K562 (cell line): ENCODE measurements around the gene ZMYND12. TPM values are rescaled to one million over a fixed set of nuclear protein-coding genes. Genes with fewer than 3 reads are reported as not detected.

Experiments used
- ATAC-seq: fragments of 200-7000 bp; cut with Tn5 transposase; 3 replicates; pipeline ENCODE4 v1.9.1; 2020; ENCODE audit warnings: moderate library complexity
- BruUV-seq: library from RNA; stranded (reverse); fragments of 400-500 nt; replicated peaks from 2 replicates; lab custom pipeline; 2021; lab: Mats Ljungman, UMichigan
- CTCF ChIA-PET: fragments of 300-600 bp; formaldehyde crosslinking; extraction: SDS; loops from one replicate; lab custom pipeline; 2021; ENCODE audit warnings: low intra/inter-chr PET ratio; lab: Yijun Ruan, JAX
- POLR2A ChIA-PET: fragments of 300-600, 350-650 bp; sonication (Branson Sonifier 250); formaldehyde crosslinking; extraction: SDS; loops from one replicate; lab custom pipeline; 2021; ENCODE audit warnings: antibody characterized with exemption, inconsistent platforms; lab: Yijun Ruan, JAX
- DNase-seq, 4 experiments: peaks; one replicate each; pipeline versions ENCODE4 v3.0.0 to v3.0.0-alpha.2; 2011 to 2018; ENCODE audit warnings: low spot score in 3 of 4, mixed read lengths in 3 of 4; ENCODE audit errors: extremely low read depth in 1 of 4
- FAIRE-seq: peaks from 2 replicates; lab custom pipeline; 2011; peaks lifted over from hg19 to GRCh38; lab: Jason Lieb, UNC
- H2AFZ ChIP-seq: 2 replicates; pipeline ENCODE4 v1.6.0; 2011; ENCODE audit warnings: low read depth, low read length, control low read depth, inconsistent platforms
- H3K27ac ChIP-seq: fragments of 200-600 bp; 3 replicates; pipeline ENCODE4 v1.8.0; 2011; ENCODE audit warnings: low read depth, mild to moderate bottlenecking, control low read depth, inconsistent platforms, low read length, moderate library complexity, mixed read lengths; ENCODE audit errors: extremely low read depth
- H3K27me3 ChIP-seq, 2 experiments: fragments of 300-600 bp in 1 of 2; 2 replicates in 1 of 2; 3 replicates in 1 of 2; pipeline versions ENCODE4 v1.6.0 to v1.8.0; 2011; ENCODE audit warnings: inconsistent platforms in 2 of 2, low read length in 2 of 2, mild to moderate bottlenecking in 1 of 2, mixed read lengths in 1 of 2, moderate library complexity in 1 of 2; ENCODE audit not compliant: control insufficient read depth in 2 of 2, insufficient read depth in 2 of 2
- H3K36me3 ChIP-seq: fragments of 300-600 bp; 3 replicates; pipeline ENCODE4 v1.8.0; 2011; ENCODE audit warnings: mild to moderate bottlenecking, low read length, inconsistent platforms; ENCODE audit not compliant: control insufficient read depth, insufficient read depth
- H3K4me1 ChIP-seq, 2 experiments: fragments of 200-600 bp in 1 of 2; replicated peaks in 1 of 2; 2 replicates in 1 of 2; 3 replicates in 1 of 2; pipeline versions ENCODE4 v1.5.1 to v1.8.0; 2011; ENCODE audit warnings: inconsistent platforms in 2 of 2, low read length in 2 of 2, mild to moderate bottlenecking in 1 of 2, mixed read lengths in 1 of 2, moderate library complexity in 1 of 2; ENCODE audit not compliant: control insufficient read depth in 2 of 2, insufficient read depth in 2 of 2
- H3K4me2 ChIP-seq: 2 replicates; pipeline ENCODE4 v1.6.1; 2011; ENCODE audit warnings: low read length, control low read depth, inconsistent platforms, mixed read lengths; ENCODE audit not compliant: insufficient read depth
- H3K4me3 ChIP-seq: fragments of 200-600 bp; sonication (generic), shearing (Covaris generic); 2 replicates; pipeline ENCODE4 v1.5.1; 2016; ENCODE audit warnings: control low read depth, inconsistent platforms
- H3K79me2 ChIP-seq: fragments of 200-600 bp; 3 replicates; pipeline ENCODE4 v1.8.0; 2011; ENCODE audit warnings: low read length, inconsistent platforms; ENCODE audit not compliant: control insufficient read depth, insufficient read depth
- H3K9ac ChIP-seq, 2 experiments: 2 replicates each; pipeline versions ENCODE4 v1.6.0 to v1.6.1; 2011; ENCODE audit warnings: low read depth in 2 of 2, low read length in 2 of 2, control low read depth in 1 of 2, inconsistent platforms in 1 of 2, mild to moderate bottlenecking in 1 of 2, mixed read lengths in 1 of 2; ENCODE audit not compliant: insufficient read depth in 1 of 2
- H3K9me1 ChIP-seq: one replicate; pipeline ENCODE4 v1.6.0; 2011; ENCODE audit warnings: inconsistent platforms, mild to moderate bottlenecking, low read length, moderate library complexity; ENCODE audit not compliant: control insufficient read depth, insufficient read depth
- H3K9me3 ChIP-seq: replicated peaks from 2 replicates; pipeline ENCODE4 v1.5.1; 2011; ENCODE audit warnings: low read depth, low read length, inconsistent platforms; ENCODE audit not compliant: control insufficient read depth, insufficient read depth
- H4K20me1 ChIP-seq: replicated peaks from 2 replicates; pipeline ENCODE4 v1.6.1; 2011; ENCODE audit warnings: low read length, inconsistent platforms, mixed read lengths; ENCODE audit not compliant: control insufficient read depth, insufficient read depth
- JUN ChIP-seq, 2 experiments: sonication (generic) in 1 of 2; formaldehyde crosslinking in 1 of 2; IDR thresholded peaks; 2 replicates each; pipeline versions ENCODE4 v1.6.1 to v1.8.0; 2012 to 2022; ENCODE audit warnings: borderline replicate concordance in 2 of 2, mild to moderate bottlenecking in 2 of 2, improper control_type of control experiment in 1 of 2, low read depth in 1 of 2, low read length in 1 of 2, missing genetic modification reagents in 1 of 2
- NR2C1 ChIP-seq, 2 experiments: fragments of 450-650 bp; IDR thresholded peaks; 2 replicates each; pipeline ENCODE4 v1.6.1; 2017; ENCODE audit warnings: mild to moderate bottlenecking in 2 of 2, antibody characterized with exemption in 1 of 2, inconsistent platforms in 1 of 2, missing compliant biosample characterization in 1 of 2, missing genetic modification characterization in 1 of 2
- NR2C2 ChIP-seq, 2 experiments: fragments of 200-800 bp in 1 of 2; sonication (Bioruptor generic) in 1 of 2; sonication (generic) in 1 of 2; formaldehyde crosslinking in 1 of 2; IDR thresholded peaks; 2 replicates each; pipeline versions ENCODE4 v1.6.1 to v1.8.0; 2016 to 2022; ENCODE audit warnings: mild to moderate bottlenecking in 1 of 2, missing compliant biosample characterization in 1 of 2, missing genetic modification characterization in 1 of 2, missing genetic modification reagents in 1 of 2
- SRSF3 ChIP-seq: fragments of 200-400 bp; formaldehyde crosslinking; IDR thresholded peaks from 2 replicates; pipeline ENCODE4 v1.6.1; 2016; ENCODE audit warnings: mild to moderate bottlenecking, low read length, moderate library complexity; ENCODE audit not compliant: insufficient read depth
- TEAD2 ChIP-seq: fragments of 450-650 bp; IDR thresholded peaks from 2 replicates; pipeline ENCODE4 v1.6.1; 2016; ENCODE audit warnings: missing genetic modification characterization, control low read depth, missing compliant biosample characterization
- WGBS: fragments of 100-300 bp; shearing (Covaris generic); methylation state at CpG from one replicate; pipeline ENCODE4 v1.1.6; 2016; ENCODE audit warnings: low coverage, mixed read lengths; ENCODE audit not compliant: insufficient coverage; ENCODE audit errors: missing lambda C conversion rate; 5-methylcytosine and 5-hydroxymethylcytosine counted together
- in situ Hi-C: fragments of 300-500 bp; cut with MboI; formaldehyde crosslinking; loops from 4 replicates; pipeline ENCODE4 v1.15.0; 2018; ENCODE audit warnings: inconsistent platforms, mixed read lengths
- intact Hi-C: fragments of 100-400 bp; cut with micrococcal nuclease; formaldehyde crosslinking; loops from 2 replicates; pipeline ENCODE4 v1.14.2; 2022
- polyA plus RNA-seq, 8 experiments: library from polyadenylated mRNA; depleted of rRNA in 4 of 8; stranded (reverse) in 5 of 8; unstranded in 3 of 8; fragments of >200 nt; fragmentation: Nextera tagmentation in 2 of 8; fragmentation: Illumina TruSeq in 1 of 8; extraction: Ambion mirVana in 2 of 8; extraction: Trizol in 1 of 8; gene quantifications; 2 replicates each; pipeline versions ENCODE4 v1.2.1 to v1.2.3, GENCODE V29; 2011 to 2014; ENCODE audit warnings: inconsistent platforms in 1 of 8, missing spikeins in 1 of 8
- total RNA-seq, 7 experiments: library from RNA; depleted of rRNA in 6 of 7; stranded (reverse); fragments of >200 nt in 6 of 7; fragmentation: Illumina TruSeq in 2 of 7; extraction: Trizol in 2 of 7; gene quantifications; 2 replicates each; pipeline versions ENCODE4 v1.2.1 to v1.2.3, GENCODE V29; 2011 to 2021; ENCODE audit warnings: low replicate concordance in 1 of 7

Gene ZMYND12
- total and polyA plus RNA-seq, 9 of the 15 experiments (the other 6 are each of a cell fraction or from before 2014, with no cell fraction given) = not detected

DNA sequence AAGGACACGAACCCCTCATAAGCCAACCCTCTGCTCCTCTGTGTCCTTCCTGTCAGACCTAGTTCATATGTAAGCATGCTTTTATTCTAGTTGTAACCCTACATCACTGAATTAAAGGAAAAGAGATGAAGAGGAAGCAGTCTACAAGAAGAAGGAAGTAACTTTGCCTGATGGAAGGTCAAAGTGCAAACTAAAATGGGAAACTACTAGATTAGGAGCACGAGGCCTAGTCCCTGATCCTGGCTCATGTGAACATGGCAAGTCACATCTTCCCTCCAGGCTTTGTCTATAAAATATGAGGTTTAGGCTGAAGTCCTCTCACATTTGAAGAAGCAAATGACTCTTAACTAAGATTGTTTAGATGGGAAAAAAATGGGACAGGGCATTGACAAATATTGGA, 13.2 kb downstream of the ZMYND12 start:
- H3K27me3 ChIP-seq = peaks cover 30 to 38% of the 10 kb centered on the region in 2 experiments
- no peak overlapping the region for H3K4me2 ChIP-seq
- 0% methylated on average over 2 of the region's 2 CpGs for WGBS
- no peak for ATAC-seq
- no peak for DNase-seq
- no peaks in the 10 kb centered on the region for H3K79me2 ChIP-seq
- FAIRE-seq = no peak
- BruUV-seq = no TSS peak
- no peaks in the 10 kb centered on the region for H4K20me1 ChIP-seq
- POLR2A ChIA-PET = interaction anchor here (0.6 kb wide), 1 partner anchor 9 kb away, joined by 3 read pairs; no protein-coding TSS in a partner anchor
- TF ChIP-seq NR2C1 (IDR thresholded peaks at IDR 0.05) (peak; percentile 65), NR2C1 (tag; IDR thresholded peaks at IDR 0.05) (peak; percentile 64), JUN (IDR thresholded peaks at IDR 0.05; ENCODE audit: borderline replicate concordance, low read depth, low read length) (no peak), JUN (CRISPR knock-in tag; IDR thresholded peaks at IDR 0.05; ENCODE audit: borderline replicate concordance) (no peak), NR2C2 (CRISPR knock-in tag; IDR thresholded peaks at IDR 0.05) (no peak), NR2C2 (tag; IDR thresholded peaks at IDR 0.05) (peak; percentile 60; the same call in 1 of the 2 replicates), SRSF3 (no peak), TEAD2 (no peak)
- TF ChIP-seq, all 486 proteins: peak for 2
- no peaks in the 10 kb centered on the region for H3K9me1 ChIP-seq
- H3K9ac ChIP-seq = no peak overlapping the region
- no peaks in the 10 kb centered on the region for H3K9me3 ChIP-seq
- H2AFZ ChIP-seq = no peak overlapping the region
- intact Hi-C loops = no loop called here
- no peak overlapping the region for H3K27ac ChIP-seq
- in situ Hi-C loops = no loop called here
- CTCF ChIA-PET = no interaction called here
- no peaks in the 10 kb centered on the region for H3K4me1 ChIP-seq
- no peak overlapping the region for H3K4me3 ChIP-seq
- no peaks in the 10 kb centered on the region for H3K36me3 ChIP-seq
